Activated naive CD8-positive, alpha-beta T cell treated with anti-CD3 and anti-CD28 coated beads, Interleukin-2, amount 10 ng/mL, durations not matched to agents 7 days and 5 days (primary cell): Measurements from ENCODE around the gene NUP50. TPM values are rescaled to one million over a fixed set of nuclear protein-coding genes. Genes with fewer than 3 reads are reported as not detected.

ENCODE experiments used
- ATAC-seq: fragments of 150-1000 bp; cut with Tn5 transposase; one replicate; pipeline ENCODE4 v1.10.0; 2021; ENCODE audit warnings: low read depth, moderate library complexity
- POLR2A ChIA-PET: fragments of 350-600 bp; sonication (Branson Sonifier 250); formaldehyde crosslinking; loops from one replicate; lab custom pipeline; 2021; ENCODE audit warnings: antibody characterized with exemption; lab: Charles Lee
- DNase-seq: peaks from one replicate; pipeline ENCODE4 v3.0.0; 2021
- H3K27ac Mint-ChIP-seq: one replicate; pipeline ENCODE4 v1.8.0; 2022; ENCODE audit warnings: mild to moderate bottlenecking, mixed read lengths
- H3K27me3 Mint-ChIP-seq: one replicate; pipeline ENCODE4 v1.8.0; 2022; ENCODE audit warnings: mild to moderate bottlenecking, moderate library complexity, mixed read lengths
- H3K36me3 Mint-ChIP-seq: one replicate; pipeline ENCODE4 v1.8.0; 2021; ENCODE audit warnings: mild to moderate bottlenecking, mixed read lengths
- H3K4me1 Mint-ChIP-seq: one replicate; pipeline ENCODE4 v1.8.0; 2021; ENCODE audit warnings: mixed read lengths
- H3K4me3 Mint-ChIP-seq: one replicate; pipeline ENCODE4 v1.8.0; 2022; ENCODE audit warnings: mild to moderate bottlenecking, moderate library complexity, mixed read lengths
- H3K9me3 Mint-ChIP-seq: one replicate; pipeline ENCODE4 v1.8.0; 2021; ENCODE audit warnings: mixed read lengths
- total RNA-seq, 2 experiments: library from RNA; stranded (reverse); gene quantifications; one replicate each; pipeline ENCODE4 v1.2.3, GENCODE V29; 2021

Gene NUP50
- total RNA-seq, 2 experiments from 2014 or later, result 150 to 152 TPM

- ATAC-seq (peak; percentile 29), DNase-seq (no peak)
- peak overlapping the region; percentile 85 for H3K27ac Mint-ChIP-seq
- H3K36me3 Mint-ChIP-seq, result peaks cover 54% of the 10 kb centered on the region
- H3K4me3 Mint-ChIP-seq, result peak overlapping the region; percentile 60
- peaks cover 78% of the 10 kb centered on the region for H3K4me1 Mint-ChIP-seq
- H3K9me3 Mint-ChIP-seq, result no peaks in the 10 kb centered on the region
- H3K27me3 Mint-ChIP-seq, result no peaks in the 10 kb centered on the region
- POLR2A ChIA-PET, result no interaction called here
These were observed 6.1 kb downstream of the NUP50 start for GRCh38 chr22:45169591-45170466.

GRCh38 chr22:45171830-45172229 lies 8.1 kb downstream of the NUP50 start:
- ATAC-seq, result no peak

GRCh38 chr22:45172881-45173585 lies 9.3 kb downstream of the NUP50 start:
- DNase-seq (no peak), ATAC-seq (peak; percentile 93)
- peaks cover 58% of the 10 kb centered on the region for H3K36me3 Mint-ChIP-seq
- peak overlapping the region; percentile 73 for H3K4me3 Mint-ChIP-seq
- H3K27me3 Mint-ChIP-seq, result no peaks in the 10 kb centered on the region
- peak overlapping the region; percentile 85 for H3K27ac Mint-ChIP-seq
- H3K9me3 Mint-ChIP-seq, result no peaks in the 10 kb centered on the region
- POLR2A ChIA-PET, result interaction anchor here (0.6 to 5.8 kb wide), 5 partner anchors 9 to 1123 kb away, joined by 3 to 74 read pairs (median 5); partner anchors contain the start of genes GTSE1 and NUP50
- H3K4me1 Mint-ChIP-seq, result peaks cover 67% of the 10 kb centered on the region

More at GRCh38 chr22:45171830-45172229, 8.1 kb downstream of the NUP50 start:
- Mint-ChIP-seq H3K27ac (peak overlapping the region; percentile 81), H3K4me3 (no peak overlapping the region), H3K36me3 (peaks cover 57% of the 10 kb centered on the region), H3K4me1 (peaks cover 70% of the 10 kb centered on the region), H3K27me3 (no peaks in the 10 kb centered on the region), H3K9me3 (no peaks in the 10 kb centered on the region)
- DNase-seq, result no peak
- POLR2A ChIA-PET, result interaction anchor here (5.8 kb wide), 1 partner anchor 8 kb away, joined by 74 read pairs; the partner anchor contains the start of gene NUP50

- POLR2A ChIA-PET, result interaction anchor here (1.0 kb wide), 1 partner anchor 16 kb away, joined by 6 read pairs; the partner anchor contains the start of gene NUP50
- H3K27ac Mint-ChIP-seq, result peak overlapping the region; percentile 57
- no peaks in the 10 kb centered on the region for H3K27me3 Mint-ChIP-seq
- H3K4me1 Mint-ChIP-seq, result peaks cover 35% of the 10 kb centered on the region
- H3K9me3 Mint-ChIP-seq, result no peaks in the 10 kb centered on the region
- DNase-seq, result no peak
- peak; percentile 95 for ATAC-seq
- peaks cover 44% of the 10 kb centered on the region for H3K36me3 Mint-ChIP-seq
- H3K4me3 Mint-ChIP-seq, result no peak overlapping the region
These were observed 15.7 kb downstream of the NUP50 start for GRCh38 chr22:45179276-45180049.

- ATAC-seq, result no peak
- Mint-ChIP-seq H3K27ac (no peak overlapping the region), H3K27me3 (no peaks in the 10 kb centered on the region), H3K36me3 (peaks cover 39% of the 10 kb centered on the region), H3K9me3 (no peaks in the 10 kb centered on the region), H3K4me3 (no peak overlapping the region), H3K4me1 (peaks cover 28% of the 10 kb centered on the region)
- no peak for DNase-seq
- POLR2A ChIA-PET, result no interaction called here
These were observed 16.5 kb downstream of the NUP50 start for GRCh38 chr22:45180146-45180679.

GRCh38 chr22:45181240-45181639 lies 17.5 kb downstream of the NUP50 start:
- H3K4me3 Mint-ChIP-seq, result no peak overlapping the region
- peaks cover 42% of the 10 kb centered on the region for H3K36me3 Mint-ChIP-seq
- peaks cover 32% of the 10 kb centered on the region for H3K4me1 Mint-ChIP-seq
- ATAC-seq (no peak), DNase-seq (no peak)
- no peak overlapping the region for H3K27ac Mint-ChIP-seq
- no peaks in the 10 kb centered on the region for H3K9me3 Mint-ChIP-seq
- POLR2A ChIA-PET, result interaction anchor here (0.6 kb wide), 1 partner anchor 8 kb away, joined by 3 read pairs; no protein-coding TSS in a partner anchor
- H3K27me3 Mint-ChIP-seq, result no peaks in the 10 kb centered on the region

GRCh38 chr22:45181766-45182165 lies 18.0 kb downstream of the NUP50 start:
- Mint-ChIP-seq H3K27ac (no peak overlapping the region), H3K9me3 (no peaks in the 10 kb centered on the region), H3K27me3 (no peaks in the 10 kb centered on the region), H3K4me3 (no peak overlapping the region), H3K4me1 (peaks cover 32% of the 10 kb centered on the region), H3K36me3 (peaks cover 43% of the 10 kb centered on the region)
- ATAC-seq, result no peak
- POLR2A ChIA-PET, result interaction anchor here (0.6 kb wide), 1 partner anchor 8 kb away, joined by 3 read pairs; no protein-coding TSS in a partner anchor
- no peak for DNase-seq

- ATAC-seq (no peak), DNase-seq (no peak)
- Mint-ChIP-seq H3K4me1 (peaks cover 19% of the 10 kb centered on the region), H3K27me3 (no peaks in the 10 kb centered on the region), H3K36me3 (peaks cover 37% of the 10 kb centered on the region), H3K4me3 (no peak overlapping the region), H3K9me3 (no peaks in the 10 kb centered on the region), H3K27ac (no peak overlapping the region)
- POLR2A ChIA-PET, result no interaction called here
These were observed 20.2 kb downstream of the NUP50 start for GRCh38 chr22:45183974-45184373.

- Mint-ChIP-seq H3K4me1 (peaks cover 12% of the 10 kb centered on the region), H3K27me3 (no peaks in the 10 kb centered on the region), H3K4me3 (no peak overlapping the region), H3K27ac (peak overlapping the region; percentile 12), H3K9me3 (no peaks in the 10 kb centered on the region), H3K36me3 (peaks cover 31% of the 10 kb centered on the region)
- DNase-seq, result no peak
- POLR2A ChIA-PET, result no interaction called here
- no peak for ATAC-seq
These were observed 22.2 kb downstream of the NUP50 start for GRCh38 chr22:45185718-45186514.

- no peak overlapping the region for H3K27ac Mint-ChIP-seq
- H3K4me3 Mint-ChIP-seq, result no peak overlapping the region
- H3K27me3 Mint-ChIP-seq, result no peaks in the 10 kb centered on the region
- ATAC-seq (no peak), DNase-seq (no peak)
- peaks cover 20% of the 10 kb centered on the region for H3K36me3 Mint-ChIP-seq
- POLR2A ChIA-PET, result no interaction called here
- peaks cover 7% of the 10 kb centered on the region for H3K4me1 Mint-ChIP-seq
- H3K9me3 Mint-ChIP-seq, result no peaks in the 10 kb centered on the region
These were observed 24.2 kb downstream of the NUP50 start for GRCh38 chr22:45187891-45188290.

GRCh38 chr22:45188779-45189178 lies 25.1 kb downstream of the NUP50 start:
- Mint-ChIP-seq H3K4me3 (no peak overlapping the region), H3K4me1 (peaks cover 7% of the 10 kb centered on the region), H3K36me3 (peaks cover 19% of the 10 kb centered on the region), H3K27ac (no peak overlapping the region), H3K9me3 (no peaks in the 10 kb centered on the region), H3K27me3 (no peaks in the 10 kb centered on the region)
- POLR2A ChIA-PET, result no interaction called here
- ATAC-seq (no peak), DNase-seq (no peak)

- ATAC-seq (no peak), DNase-seq (no peak)
These were observed 26.6 kb downstream of the NUP50 start for GRCh38 chr22:45190202-45190872.

More at GRCh38 chr22:45190202-45190872, 26.6 kb downstream of the NUP50 start:
- POLR2A ChIA-PET, result no interaction called here
- H3K4me1 Mint-ChIP-seq, result peaks cover 5% of the 10 kb centered on the region
- no peak overlapping the region for H3K4me3 Mint-ChIP-seq
- no peaks in the 10 kb centered on the region for H3K27me3 Mint-ChIP-seq
- no peak overlapping the region for H3K27ac Mint-ChIP-seq
- peaks cover 17% of the 10 kb centered on the region for H3K36me3 Mint-ChIP-seq
- H3K9me3 Mint-ChIP-seq, result no peaks in the 10 kb centered on the region
